ENCODE data around the gene CBLB. TPM values are rescaled to one million over a fixed set of nuclear protein-coding genes. Genes with fewer than 3 reads are reported as not detected.

CBLB gene
- total and polyA plus RNA-seq, 2 experiments from 2014 or later = 20.5 to 47.7 TPM

DNA sequence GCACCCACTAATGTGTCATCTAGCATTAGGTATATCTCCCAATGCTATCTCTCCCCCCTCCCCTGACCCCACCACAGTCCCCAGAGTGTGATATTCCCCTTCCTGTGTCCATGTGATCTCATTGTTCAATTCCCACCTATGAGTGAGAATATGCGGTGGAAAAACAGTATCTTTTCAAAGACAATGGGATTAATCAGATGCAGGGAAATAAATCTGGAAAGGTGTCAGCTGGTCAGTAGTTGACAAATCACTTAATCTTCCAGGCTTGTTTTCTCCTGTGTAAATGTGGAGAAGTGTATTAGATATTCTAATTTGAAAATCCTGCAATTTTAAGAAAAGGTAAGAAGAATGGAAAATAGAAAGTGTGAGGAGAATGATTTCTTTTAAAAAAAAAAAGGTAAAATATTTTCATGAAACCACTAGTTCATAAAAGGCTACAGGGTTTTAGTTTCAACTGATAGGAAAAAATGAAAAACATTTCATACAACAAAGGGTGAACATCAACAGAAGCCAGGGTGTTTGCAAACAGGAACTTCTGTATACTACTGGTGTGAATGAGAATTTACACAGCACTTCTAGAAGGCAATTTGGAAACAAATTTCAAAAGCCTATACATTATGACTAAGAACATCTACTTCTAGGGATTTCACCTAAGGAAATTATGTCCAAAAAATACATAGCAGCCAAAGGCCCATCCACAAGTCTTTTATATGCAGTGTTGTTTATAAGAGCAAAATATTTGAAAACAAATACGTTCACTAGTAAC, 113.5 kb downstream of the CBLB start (continued):
- TF ChIP-seq ZNF331 (CRISPR knock-in tag; IDR thresholded peaks at IDR 0.05; ENCODE audit: low read depth) = no peak
- TF ChIP-seq POLR2AphosphoS5 (IDR thresholded peaks at IDR 0.05; ENCODE audit: low read depth) = no peak
- no peak for TF ChIP-seq EZH2 (IDR thresholded peaks at IDR 0.05; ENCODE audit: low read depth, unreplicated experiment)
- no peak for TF ChIP-seq NANOG (IDR thresholded peaks at IDR 0.05; ENCODE audit: borderline replicate concordance)
- TF ChIP-seq CREB1 (CRISPR knock-in tag; IDR thresholded peaks at IDR 0.05; ENCODE audit: low read depth) = no peak
- TF ChIP-seq JUNB (IDR thresholded peaks at IDR 0.05; ENCODE audit: unreplicated experiment) = no peak
- TF ChIP-seq, protein P1, sequence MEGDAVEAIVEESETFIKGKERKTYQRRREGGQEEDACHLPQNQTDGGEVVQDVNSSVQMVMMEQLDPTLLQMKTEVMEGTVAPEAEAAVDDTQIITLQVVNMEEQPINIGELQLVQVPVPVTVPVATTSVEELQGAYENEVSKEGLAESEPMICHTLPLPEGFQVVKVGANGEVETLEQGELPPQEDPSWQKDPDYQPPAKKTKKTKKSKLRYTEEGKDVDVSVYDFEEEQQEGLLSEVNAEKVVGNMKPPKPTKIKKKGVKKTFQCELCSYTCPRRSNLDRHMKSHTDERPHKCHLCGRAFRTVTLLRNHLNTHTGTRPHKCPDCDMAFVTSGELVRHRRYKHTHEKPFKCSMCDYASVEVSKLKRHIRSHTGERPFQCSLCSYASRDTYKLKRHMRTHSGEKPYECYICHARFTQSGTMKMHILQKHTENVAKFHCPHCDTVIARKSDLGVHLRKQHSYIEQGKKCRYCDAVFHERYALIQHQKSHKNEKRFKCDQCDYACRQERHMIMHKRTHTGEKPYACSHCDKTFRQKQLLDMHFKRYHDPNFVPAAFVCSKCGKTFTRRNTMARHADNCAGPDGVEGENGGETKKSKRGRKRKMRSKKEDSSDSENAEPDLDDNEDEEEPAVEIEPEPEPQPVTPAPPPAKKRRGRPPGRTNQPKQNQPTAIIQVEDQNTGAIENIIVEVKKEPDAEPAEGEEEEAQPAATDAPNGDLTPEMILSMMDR (conservative IDR thresholded peaks at IDR 0.05; ENCODE audit: low read depth in 2 of 2) = no peak
- no peak for TF ChIP-seq ZNF114 (CRISPR knock-in tag; IDR thresholded peaks at IDR 0.05)
- TF ChIP-seq STAT1 (IDR thresholded peaks at IDR 0.05; ENCODE audit: unreplicated experiment) = no peak
- TF ChIP-seq ETS1 (IDR thresholded peaks at IDR 0.05) = no peak
- no peak for TF ChIP-seq EZH2phosphoT487 (IDR thresholded peaks at IDR 0.05; ENCODE audit: unreplicated experiment)

DNA sequence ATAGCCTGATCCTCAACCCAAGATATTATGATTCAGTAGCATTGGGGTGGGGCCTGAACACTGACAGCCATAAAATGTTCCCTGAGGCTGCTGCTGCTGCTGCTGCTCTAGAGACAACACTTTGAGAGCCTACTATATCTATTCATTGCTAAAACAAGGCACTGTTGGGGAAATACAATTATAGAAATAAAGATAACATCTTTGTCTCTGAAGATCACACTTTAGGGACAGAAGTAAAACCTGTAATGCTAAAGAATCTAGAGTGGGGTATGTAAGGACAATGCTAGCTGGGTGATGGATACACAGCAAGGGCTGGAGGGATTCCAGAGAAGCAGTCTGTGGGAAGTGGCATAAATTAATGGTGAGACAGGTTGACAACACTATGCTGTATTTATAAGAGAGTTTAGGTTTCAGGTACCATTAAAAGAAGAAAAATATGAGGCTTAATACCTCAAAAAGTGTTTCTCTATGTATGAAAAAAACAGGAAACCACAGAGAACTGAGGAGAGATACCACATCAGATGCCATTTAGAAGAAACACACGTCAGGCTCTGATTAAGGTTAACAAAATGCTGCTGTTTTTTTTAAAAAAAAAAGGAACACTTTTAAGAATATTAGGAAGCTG, 115.9 kb downstream of the CBLB start:
- Mint-ChIP-seq H3K4me1 (peaks cover 22% of the 10 kb centered on the region), H3K27me3 (ENCODE audit: insufficient read depth, low read depth, poor library complexity) (no peaks in the 10 kb centered on the region), H3K36me3 (ENCODE audit: low read depth) (no peaks in the 10 kb centered on the region; the same call in 2 of the 3 replicates), H3K9me3 (0 out of 3 replicates have a peak, but pooled peaks cover under 1% of the 10 kb centered on the region), H3K4me3 (no peak overlapping the region), H3K27ac (no peak overlapping the region)
- Histone ChIP-seq H3K36me3 (ENCODE audit: insufficient read depth) (no peaks in the 10 kb centered on the region), H3K27me3 (ENCODE audit: insufficient read depth) (no peaks in the 10 kb centered on the region), H3F3A (replicated peaks; ENCODE audit: low read depth) (no peaks in the 10 kb centered on the region), H3K27ac (ENCODE audit: low read depth) (no peak overlapping the region), H3K4me1 (ENCODE audit: insufficient read depth) (peaks cover 9% of the 10 kb centered on the region; the same call in 1 of the 2 replicates), H2AFZ (no peak overlapping the region), H4K20me1 (replicated peaks; ENCODE audit: insufficient read depth) (no peaks in the 10 kb centered on the region), H3K4me3 (no peak overlapping the region), H3K4me2 (no peak overlapping the region), H3K9me2 (ENCODE audit: insufficient read depth) (no peaks in the 10 kb centered on the region), H3K79me2 (replicated peaks; ENCODE audit: insufficient read depth) (peaks cover 4% of the 10 kb centered on the region; the same call in 1 of the 2 replicates)
- TF ChIP-seq NANOG (IDR thresholded peaks at IDR 0.05; ENCODE audit: borderline replicate concordance) (no peak), REST (IDR thresholded peaks at IDR 0.05; ENCODE audit: unreplicated experiment) (no peak), JUNB (IDR thresholded peaks at IDR 0.05; ENCODE audit: unreplicated experiment) (no peak), ETS1 (IDR thresholded peaks at IDR 0.05) (no peak), EZH2 (IDR thresholded peaks at IDR 0.05; ENCODE audit: low read depth, unreplicated experiment) (no peak), POLR2AphosphoS5 (IDR thresholded peaks at IDR 0.05; ENCODE audit: low read depth) (no peak), ZNF114 (CRISPR knock-in tag; IDR thresholded peaks at IDR 0.05) (no peak)
- TF ChIP-seq, protein P1 (conservative IDR thresholded peaks at IDR 0.05; ENCODE audit: low read depth in 2 of 2) = no peak
- DNase-seq (ENCODE audit: low spot score) (no peak), ATAC-seq (no peak)

All from GM23338 (cell line).